Ishikawa (cell line): ENCODE results near the gene RYR3.

Source experiments
- CEBPB ChIP-seq: IDR thresholded peaks from 2 replicates; pipeline ENCODE4 v1.6.1; 2012
- CREB1 ChIP-seq: IDR thresholded peaks from 2 replicates; pipeline ENCODE4 v1.6.1; 2012; ENCODE audit warnings: low read depth
- EGR1 ChIP-seq: IDR thresholded peaks from 2 replicates; pipeline ENCODE4 v1.6.1; 2012
- EP300 ChIP-seq: IDR thresholded peaks from 2 replicates; pipeline ENCODE4 v1.6.1; 2012; ENCODE audit warnings: borderline replicate concordance
- FOXM1 ChIP-seq: IDR thresholded peaks from 2 replicates; pipeline ENCODE4 v1.6.1; 2012; ENCODE audit warnings: low read depth, borderline replicate concordance
- MAX ChIP-seq: IDR thresholded peaks from 2 replicates; pipeline ENCODE4 v1.6.1; 2012
- NFIC ChIP-seq: IDR thresholded peaks from 2 replicates; pipeline ENCODE4 v1.6.1; 2012
- RAD21 ChIP-seq: IDR thresholded peaks from 2 replicates; pipeline ENCODE4 v1.6.1; 2012; ENCODE audit warnings: low read depth
- REST ChIP-seq: IDR thresholded peaks from 2 replicates; pipeline ENCODE4 v1.6.1; 2012; ENCODE audit warnings: low read depth, mild to moderate bottlenecking
- TAF1 ChIP-seq: IDR thresholded peaks from 2 replicates; pipeline ENCODE4 v1.6.1; 2012; ENCODE audit warnings: low read depth, mild to moderate bottlenecking
- TCF12 ChIP-seq: IDR thresholded peaks from 2 replicates; pipeline ENCODE4 v1.6.1; 2012; ENCODE audit warnings: low read depth
- TEAD4 ChIP-seq: IDR thresholded peaks from 2 replicates; pipeline ENCODE4 v1.6.1; 2012
- USF1 ChIP-seq: IDR thresholded peaks from 2 replicates; pipeline ENCODE4 v1.6.1; 2012
- YY1 ChIP-seq: IDR thresholded peaks from 2 replicates; pipeline ENCODE4 v1.6.1; 2012; ENCODE audit warnings: low read depth
- ZBTB7A ChIP-seq: IDR thresholded peaks from 2 replicates; pipeline ENCODE4 v1.6.1; 2012; ENCODE audit warnings: low read depth

The RYR3 gene

GRCh38 chr15:33476908-33477307, 166.1 kb downstream of the RYR3 start:
- TF ChIP-seq YY1 (no peak), ZBTB7A (no peak), EP300 (no peak), MAX (no peak), RAD21 (no peak), CREB1 (no peak), REST (no peak), TAF1 (no peak), USF1 (no peak), FOXM1 (no peak), NFIC (no peak), CEBPB (no peak), TEAD4 (no peak), TCF12 (no peak), EGR1 (no peak)

GRCh38 chr15:33489335-33489734, 178.6 kb downstream of the RYR3 start:
- no peak for TF ChIP-seq YY1

GRCh38 chr15:33490703-33491102, 179.9 kb downstream of the RYR3 start:
- TF ChIP-seq CREB1 (no peak), TEAD4 (no peak), MAX (no peak), RAD21 (no peak), FOXM1 (no peak), EGR1 (no peak), TCF12 (no peak), ZBTB7A (no peak), REST (no peak), EP300 (no peak), USF1 (no peak), YY1 (no peak), NFIC (no peak), TAF1 (no peak), CEBPB (no peak)

GRCh38 chr15:33492434-33493052, 181.8 kb downstream of the RYR3 start:
- TF ChIP-seq RAD21 (no peak), TAF1 (no peak), TEAD4 (no peak), EGR1 (no peak)

GRCh38 chr15:33494306-33494705, 183.5 kb downstream of the RYR3 start:
- TF ChIP-seq EGR1 (no peak), EP300 (no peak), YY1 (no peak), REST (no peak), NFIC (no peak), CREB1 (no peak), CEBPB (no peak), RAD21 (no peak), MAX (no peak), FOXM1 (no peak)
